Measurements from ENCODE around the gene MAPK14. TPM values are rescaled to one million over a fixed set of nuclear protein-coding genes. Genes with fewer than 3 reads are reported as not detected.

MAPK14 gene
- total and polyA plus RNA-seq, 2 donors from 2014 or later = 19.9 to 56.6 TPM

DNA sequence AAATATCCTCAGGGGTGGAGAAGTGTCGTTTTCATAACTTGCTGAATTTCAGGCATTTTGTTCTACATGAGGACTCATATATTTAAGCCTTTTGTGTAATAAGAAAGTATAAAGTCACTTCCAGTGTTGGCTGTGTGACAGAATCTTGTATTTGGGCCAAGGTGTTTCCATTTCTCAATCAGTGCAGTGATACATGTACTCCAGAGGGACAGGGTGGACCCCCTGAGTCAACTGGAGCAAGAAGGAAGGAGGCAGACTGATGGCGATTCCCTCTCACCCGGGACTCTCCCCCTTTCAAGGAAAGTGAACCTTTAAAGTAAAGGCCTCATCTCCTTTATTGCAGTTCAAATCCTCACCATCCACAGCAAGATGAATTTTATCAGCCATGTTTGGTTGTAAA lies 82.4 kb downstream of the MAPK14 start:
- H3K27me3 ChIP-seq (ENCODE audit: control insufficient read depth, insufficient read depth, low read length) = no peaks in the 10 kb centered on the region
- FAIRE-seq = no peak

DNA sequence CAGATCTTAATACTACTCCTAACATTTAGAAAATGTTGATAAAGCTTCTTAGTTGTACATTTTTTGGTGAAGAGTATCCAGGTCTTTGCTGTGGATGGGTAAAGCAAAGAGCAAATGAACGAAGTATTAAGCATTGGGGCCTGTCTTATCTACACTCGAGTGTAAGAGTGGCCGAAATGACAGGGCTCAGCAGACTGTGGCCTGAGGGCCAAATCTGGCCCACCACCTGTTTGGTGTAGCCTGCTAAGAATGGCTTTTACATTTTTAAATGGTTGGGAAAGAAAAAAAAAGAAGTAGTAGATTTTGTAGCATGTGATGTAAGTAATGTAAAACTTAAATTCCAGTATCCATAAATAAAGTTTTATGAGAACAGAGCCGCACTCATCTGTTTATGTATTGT lies 83.3 kb downstream of the MAPK14 start:
- DNase-seq = no peak
- Histone ChIP-seq H3K4me3 (ENCODE audit: low read length in 3 of 3) (no peak overlapping the region), H3K27ac (ENCODE audit: low read depth in 2 of 2, low read length in 2 of 2) (no peak overlapping the region), H3K4me1 (ENCODE audit: control insufficient read depth in 2 of 3, insufficient read depth in 2 of 3, low read depth in 1 of 3, low read length in 3 of 3) (no peaks in the 10 kb centered on the region), H3K9ac (ENCODE audit: low read length in 3 of 3) (no peak overlapping the region), H3K36me3 (ENCODE audit: control insufficient read depth in 2 of 3, insufficient read depth in 3 of 3, low read length in 3 of 3) (peaks cover 0 to 30% (median 20%) of the 10 kb centered on the region in 3 donors), H3K27me3 (ENCODE audit: control insufficient read depth, insufficient read depth, low read length) (no peaks in the 10 kb centered on the region), H3K9me3 (ENCODE audit: control insufficient read depth in 2 of 3, insufficient read depth in 1 of 3, low read length in 3 of 3) (no peaks in the 10 kb centered on the region)
- intact Hi-C loops (cut with DNase I) = no loop called here
- no peak for FAIRE-seq
- TF ChIP-seq, protein P1, sequence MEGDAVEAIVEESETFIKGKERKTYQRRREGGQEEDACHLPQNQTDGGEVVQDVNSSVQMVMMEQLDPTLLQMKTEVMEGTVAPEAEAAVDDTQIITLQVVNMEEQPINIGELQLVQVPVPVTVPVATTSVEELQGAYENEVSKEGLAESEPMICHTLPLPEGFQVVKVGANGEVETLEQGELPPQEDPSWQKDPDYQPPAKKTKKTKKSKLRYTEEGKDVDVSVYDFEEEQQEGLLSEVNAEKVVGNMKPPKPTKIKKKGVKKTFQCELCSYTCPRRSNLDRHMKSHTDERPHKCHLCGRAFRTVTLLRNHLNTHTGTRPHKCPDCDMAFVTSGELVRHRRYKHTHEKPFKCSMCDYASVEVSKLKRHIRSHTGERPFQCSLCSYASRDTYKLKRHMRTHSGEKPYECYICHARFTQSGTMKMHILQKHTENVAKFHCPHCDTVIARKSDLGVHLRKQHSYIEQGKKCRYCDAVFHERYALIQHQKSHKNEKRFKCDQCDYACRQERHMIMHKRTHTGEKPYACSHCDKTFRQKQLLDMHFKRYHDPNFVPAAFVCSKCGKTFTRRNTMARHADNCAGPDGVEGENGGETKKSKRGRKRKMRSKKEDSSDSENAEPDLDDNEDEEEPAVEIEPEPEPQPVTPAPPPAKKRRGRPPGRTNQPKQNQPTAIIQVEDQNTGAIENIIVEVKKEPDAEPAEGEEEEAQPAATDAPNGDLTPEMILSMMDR (IDR thresholded peaks at IDR 0.05; ENCODE audit: borderline replicate concordance, extremely low read depth, insufficient read depth) = no peak

More for the DNA sequence above, 82.4 kb downstream of the MAPK14 start:
- DNase-seq = no peak
- Histone ChIP-seq H3K9me3 (ENCODE audit: control insufficient read depth in 2 of 3, insufficient read depth in 1 of 3, low read length in 3 of 3) (no peaks in the 10 kb centered on the region), H3K9ac (ENCODE audit: low read length in 3 of 3) (no peak overlapping the region), H3K4me3 (ENCODE audit: low read length in 3 of 3) (no peak overlapping the region), H3K36me3 (ENCODE audit: control insufficient read depth in 2 of 3, insufficient read depth in 3 of 3, low read length in 3 of 3) (peaks cover 0 to 35% (median 20%) of the 10 kb centered on the region in 3 donors), H3K27ac (ENCODE audit: low read depth in 2 of 2, low read length in 2 of 2) (no peak overlapping the region), H3K4me1 (ENCODE audit: control insufficient read depth in 2 of 3, insufficient read depth in 2 of 3, low read depth in 1 of 3, low read length in 3 of 3) (no peaks in the 10 kb centered on the region)
- TF ChIP-seq, protein P1 (IDR thresholded peaks at IDR 0.05; ENCODE audit: borderline replicate concordance, extremely low read depth, insufficient read depth) = no peak
- intact Hi-C loops (cut with DNase I) = no loop called here

DNA sequence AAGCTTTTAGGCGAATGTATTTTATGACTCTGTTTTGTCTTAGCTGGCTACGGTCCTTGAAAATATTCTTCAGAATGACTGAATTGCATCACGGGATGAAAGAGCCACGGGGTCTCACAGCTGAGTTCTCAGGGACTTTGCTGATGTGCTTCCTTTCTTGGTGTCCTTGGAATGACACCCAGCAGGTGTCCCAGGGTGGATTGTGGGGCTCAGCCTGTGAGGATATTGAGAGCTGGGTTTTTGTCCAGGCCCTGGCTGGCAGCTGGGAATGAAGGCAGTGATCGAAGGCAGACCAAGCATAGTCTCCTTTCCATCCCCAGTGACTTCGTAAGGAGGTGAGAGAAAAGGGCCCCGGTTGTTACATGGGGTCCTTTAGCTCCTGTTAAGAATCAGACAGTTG lies 83.9 kb downstream of the MAPK14 start:
- DNase-seq (no peak), FAIRE-seq (no peak)
- Histone ChIP-seq H3K9me3 (ENCODE audit: control insufficient read depth in 2 of 3, insufficient read depth in 1 of 3, low read length in 3 of 3) (no peaks in the 10 kb centered on the region), H3K9ac (ENCODE audit: low read length in 3 of 3) (no peak overlapping the region), H3K27ac (ENCODE audit: low read depth in 2 of 2, low read length in 2 of 2) (no peak overlapping the region), H3K4me1 (ENCODE audit: control insufficient read depth in 2 of 3, insufficient read depth in 2 of 3, low read depth in 1 of 3, low read length in 3 of 3) (no peaks in the 10 kb centered on the region), H3K27me3 (ENCODE audit: control insufficient read depth, insufficient read depth, low read length) (no peaks in the 10 kb centered on the region), H3K36me3 (ENCODE audit: control insufficient read depth in 2 of 3, insufficient read depth in 3 of 3, low read length in 3 of 3) (peaks cover 0 to 26% (median 18%) of the 10 kb centered on the region in 3 donors), H3K4me3 (ENCODE audit: low read length in 3 of 3) (no peak overlapping the region)
- intact Hi-C loops (cut with DNase I) = no loop called here
- TF ChIP-seq, protein P1 (IDR thresholded peaks at IDR 0.05; ENCODE audit: borderline replicate concordance, extremely low read depth, insufficient read depth) = no peak

DNA sequence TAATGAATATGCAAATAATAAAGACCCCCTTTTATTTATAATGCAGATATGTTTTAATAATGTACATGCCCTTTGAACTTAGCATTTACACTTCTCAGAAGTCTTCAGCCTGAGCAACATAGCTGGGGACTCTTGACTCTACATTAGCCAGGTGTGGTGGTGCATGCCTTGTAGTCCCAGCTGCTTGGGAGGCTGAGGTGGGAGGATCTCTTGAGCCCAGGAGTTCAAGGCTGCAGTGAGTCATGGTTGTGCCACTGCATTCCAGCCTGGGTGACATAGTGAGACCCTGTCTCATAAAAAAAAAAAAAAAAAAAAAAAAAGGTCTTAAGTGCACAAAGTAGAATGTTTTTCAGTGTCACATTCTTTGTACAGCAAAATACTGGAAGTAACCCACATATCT lies 85.4 kb downstream of the MAPK14 start:
- Histone ChIP-seq H3K4me3 (ENCODE audit: low read length in 3 of 3) (no peak overlapping the region), H3K27me3 (ENCODE audit: control insufficient read depth, insufficient read depth, low read length) (no peaks in the 10 kb centered on the region), H3K36me3 (ENCODE audit: control insufficient read depth in 2 of 3, insufficient read depth in 3 of 3, low read length in 3 of 3) (peaks cover 0 to 17% (median 12%) of the 10 kb centered on the region in 3 donors), H3K9me3 (ENCODE audit: control insufficient read depth in 2 of 3, insufficient read depth in 1 of 3, low read length in 3 of 3) (no peaks in the 10 kb centered on the region), H3K4me1 (ENCODE audit: control insufficient read depth in 2 of 3, insufficient read depth in 2 of 3, low read depth in 1 of 3, low read length in 3 of 3) (no peaks in the 10 kb centered on the region), H3K27ac (ENCODE audit: low read depth in 2 of 2, low read length in 2 of 2) (no peak overlapping the region), H3K9ac (ENCODE audit: low read length in 3 of 3) (no peak overlapping the region)
- TF ChIP-seq, protein P1 (IDR thresholded peaks at IDR 0.05; ENCODE audit: borderline replicate concordance, extremely low read depth, insufficient read depth) = no peak
- intact Hi-C loops (cut with DNase I) = no loop called here
- no peak for FAIRE-seq
- DNase-seq = no peak
